ENCODE results near the gene CCDC83.

CCDC83 gene

GRCh38 chr11:85945788-85946187 lies 90.6 kb downstream of the CCDC83 start:
- no peak for TF ChIP-seq CTCF (IDR thresholded peaks at IDR 0.05; ENCODE audit: extremely low read depth, missing control alignments)
- DNase-seq (ENCODE audit: low spot score) = no peak

GRCh38 chr11:85946221-85946620 lies 91.0 kb downstream of the CCDC83 start:
- no peak for TF ChIP-seq CTCF (IDR thresholded peaks at IDR 0.05; ENCODE audit: extremely low read depth, missing control alignments)
- DNase-seq (ENCODE audit: low spot score) = no peak

GRCh38 chr11:85947431-85948272 lies 92.5 kb downstream of the CCDC83 start:
- no peak for TF ChIP-seq CTCF (IDR thresholded peaks at IDR 0.05; ENCODE audit: extremely low read depth, missing control alignments)
- peak; percentile 36 for DNase-seq (ENCODE audit: low spot score)

GRCh38 chr11:85948884-85949283 lies 93.7 kb downstream of the CCDC83 start:
- no peak for TF ChIP-seq CTCF (IDR thresholded peaks at IDR 0.05; ENCODE audit: extremely low read depth, missing control alignments)
- no peak for DNase-seq (ENCODE audit: low spot score)

- TF ChIP-seq CTCF (IDR thresholded peaks at IDR 0.05; ENCODE audit: extremely low read depth, missing control alignments) = no peak
- DNase-seq (ENCODE audit: low spot score) = no peak
These were observed 94.6 kb downstream of the CCDC83 start for GRCh38 chr11:85949798-85950197.

GRCh38 chr11:85950317-85951048 lies 95.3 kb downstream of the CCDC83 start:
- TF ChIP-seq CTCF (IDR thresholded peaks at IDR 0.05; ENCODE audit: extremely low read depth, missing control alignments) = no peak
- no peak for DNase-seq (ENCODE audit: low spot score)

- TF ChIP-seq CTCF (IDR thresholded peaks at IDR 0.05; ENCODE audit: extremely low read depth, missing control alignments) = no peak
- no peak for DNase-seq (ENCODE audit: low spot score)
These were observed 95.8 kb downstream of the CCDC83 start for GRCh38 chr11:85951049-85951405.

Measured in GM20000 (cell line).